BJ (cell line): ENCODE data around the gene OTOGL. TPM values are rescaled to one million over a fixed set of nuclear protein-coding genes. Genes with fewer than 3 reads are reported as not detected.

Source experiments
- CTCF ChIA-PET: fragments of 350-600 bp; formaldehyde crosslinking; extraction: SDS; loops from one replicate; lab custom pipeline; 2021; ENCODE audit warnings: antibody characterized with exemption, inconsistent platforms; lab: Yijun Ruan, JAX
- POLR2A ChIA-PET: fragments of 300-600 bp; sonication (Branson Sonifier 250); formaldehyde crosslinking; extraction: SDS; loops from one replicate; lab custom pipeline; 2021; ENCODE audit warnings: antibody characterized with exemption; lab: Charles Lee
- DNase-seq: peaks from one replicate; pipeline ENCODE4 v3.0.0-alpha.2; 2011; ENCODE audit warnings: low read depth
- H3K27me3 ChIP-seq: 2 replicates; pipeline ENCODE4 v1.6.0; 2011; ENCODE audit warnings: low read length; ENCODE audit not compliant: control insufficient read depth, insufficient read depth
- H3K36me3 ChIP-seq: 2 replicates; pipeline ENCODE4 v1.5.1; 2011; ENCODE audit warnings: low read length; ENCODE audit not compliant: control insufficient read depth, insufficient read depth
- H3K4me3 ChIP-seq: 2 replicates; pipeline ENCODE4 v1.5.1; 2011; ENCODE audit warnings: low read depth, mild to moderate bottlenecking, control low read depth, low read length
- polyA plus RNA-seq: library from polyadenylated mRNA; depleted of rRNA; stranded (reverse); fragments of >200 nt; gene quantifications from 2 replicates; pipeline ENCODE4 v1.2.3, GENCODE V29; 2011
- TF ChIP-seq, protein P1 (sequence below): IDR thresholded peaks from 2 replicates; pipeline ENCODE4 v1.5.1; 2011; ENCODE audit warnings: low read depth, mild to moderate bottlenecking, control low read depth, inconsistent platforms, low read length, moderate library complexity; ENCODE audit not compliant: insufficient read depth

OTOGL gene
- polyA plus RNA-seq, 1 experiment: 0.10 TPM

DNA sequence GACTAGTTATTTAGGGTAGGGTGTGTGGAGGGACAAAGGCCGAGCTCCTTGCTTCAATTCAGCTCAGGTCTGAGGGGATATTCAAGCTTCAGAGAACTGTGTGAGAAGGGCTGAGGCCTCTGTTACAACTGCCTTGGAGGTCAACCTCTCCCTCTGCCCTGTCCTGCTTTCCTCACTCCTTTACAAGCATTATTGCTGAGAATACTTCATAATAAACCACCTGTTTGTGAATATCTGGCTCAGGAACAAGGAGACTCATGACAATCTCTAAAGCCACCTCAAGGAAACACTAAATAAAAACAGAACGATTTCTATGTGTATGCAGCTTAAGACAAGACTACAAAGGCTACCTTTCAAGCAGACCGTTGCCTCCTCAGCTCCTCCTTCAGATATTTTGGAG is 21.7 kb downstream of the OTOGL start:
- CTCF ChIA-PET: no interaction called here
- POLR2A ChIA-PET: no interaction called here
- no peaks in the 10 kb centered on the region for H3K36me3 ChIP-seq

GRCh38 chr12:80121661-80122060 is 22.3 kb downstream of the OTOGL start:
- TF ChIP-seq, protein P1, sequence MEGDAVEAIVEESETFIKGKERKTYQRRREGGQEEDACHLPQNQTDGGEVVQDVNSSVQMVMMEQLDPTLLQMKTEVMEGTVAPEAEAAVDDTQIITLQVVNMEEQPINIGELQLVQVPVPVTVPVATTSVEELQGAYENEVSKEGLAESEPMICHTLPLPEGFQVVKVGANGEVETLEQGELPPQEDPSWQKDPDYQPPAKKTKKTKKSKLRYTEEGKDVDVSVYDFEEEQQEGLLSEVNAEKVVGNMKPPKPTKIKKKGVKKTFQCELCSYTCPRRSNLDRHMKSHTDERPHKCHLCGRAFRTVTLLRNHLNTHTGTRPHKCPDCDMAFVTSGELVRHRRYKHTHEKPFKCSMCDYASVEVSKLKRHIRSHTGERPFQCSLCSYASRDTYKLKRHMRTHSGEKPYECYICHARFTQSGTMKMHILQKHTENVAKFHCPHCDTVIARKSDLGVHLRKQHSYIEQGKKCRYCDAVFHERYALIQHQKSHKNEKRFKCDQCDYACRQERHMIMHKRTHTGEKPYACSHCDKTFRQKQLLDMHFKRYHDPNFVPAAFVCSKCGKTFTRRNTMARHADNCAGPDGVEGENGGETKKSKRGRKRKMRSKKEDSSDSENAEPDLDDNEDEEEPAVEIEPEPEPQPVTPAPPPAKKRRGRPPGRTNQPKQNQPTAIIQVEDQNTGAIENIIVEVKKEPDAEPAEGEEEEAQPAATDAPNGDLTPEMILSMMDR: no peak
- ChIA-PET CTCF (no interaction called here), POLR2A (no interaction called here)
- no peaks in the 10 kb centered on the region for H3K36me3 ChIP-seq
- no peak for DNase-seq
- H3K4me3 ChIP-seq: no peak overlapping the region
- H3K27me3 ChIP-seq: no peaks in the 10 kb centered on the region

More for the DNA sequence above, 21.7 kb downstream of the OTOGL start:
- TF ChIP-seq, protein P1: no peak
- Histone ChIP-seq H3K4me3 (no peak overlapping the region), H3K27me3 (no peaks in the 10 kb centered on the region)
- DNase-seq: no peak

- no peaks in the 10 kb centered on the region for H3K36me3 ChIP-seq
- DNase-seq: no peak
- no peaks in the 10 kb centered on the region for H3K27me3 ChIP-seq
- H3K4me3 ChIP-seq: no peak overlapping the region
- TF ChIP-seq, protein P1: no peak
- ChIA-PET CTCF (no interaction called here), POLR2A (no interaction called here)
Observed at GRCh38 chr12:80129895-80130530, 30.7 kb downstream of the OTOGL start.

DNA sequence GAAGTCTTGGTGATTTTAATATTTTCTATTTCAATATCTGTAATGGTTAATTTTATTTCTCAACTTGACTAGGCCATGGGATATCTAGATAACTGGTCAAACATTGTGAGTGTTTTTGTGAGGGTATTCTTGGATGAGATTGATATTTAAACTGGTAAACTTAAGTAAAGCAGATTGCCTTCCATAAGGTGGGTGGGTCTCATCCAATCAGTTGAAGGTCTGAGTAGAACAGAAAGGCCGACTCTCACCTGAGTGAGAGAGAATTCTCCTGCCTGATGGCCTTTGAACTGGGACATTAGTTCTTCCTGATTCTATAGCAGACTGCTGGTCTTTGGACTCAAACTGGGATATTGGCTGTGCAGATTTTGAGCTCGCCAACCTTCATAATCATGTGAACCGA is 36.3 kb downstream of the OTOGL start:
- POLR2A ChIA-PET: no interaction called here
- no peaks in the 10 kb centered on the region for H3K27me3 ChIP-seq
- TF ChIP-seq, protein P1: no peak
- no peak overlapping the region for H3K4me3 ChIP-seq
- no peak for DNase-seq
- CTCF ChIA-PET: interaction anchor here (1.1 kb wide), 1 partner anchor 51 kb away, joined by 3 read pairs; no protein-coding TSS in a partner anchor
- no peaks in the 10 kb centered on the region for H3K36me3 ChIP-seq

DNA sequence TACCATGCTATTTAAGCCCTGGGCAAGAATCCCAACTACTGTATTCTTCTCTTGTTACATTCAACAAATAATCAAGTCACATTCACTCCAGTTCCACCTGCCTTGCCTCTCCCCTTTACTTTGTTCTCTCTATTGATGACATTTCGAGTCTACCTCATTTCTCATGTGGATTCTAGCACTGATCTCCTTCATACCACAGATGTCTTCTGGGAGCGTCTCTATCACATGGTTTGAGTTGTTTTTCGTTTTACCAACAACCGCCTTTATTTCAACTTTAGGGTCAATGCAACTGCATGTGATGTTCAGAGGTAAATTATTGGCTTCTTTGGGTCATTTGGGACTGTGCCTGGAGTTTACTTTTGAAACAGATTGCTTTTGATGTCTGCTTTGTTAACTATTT is 40.7 kb downstream of the OTOGL start:
- no peak overlapping the region for H3K4me3 ChIP-seq
- ChIA-PET POLR2A (no interaction called here), CTCF (no interaction called here)
- H3K36me3 ChIP-seq: no peaks in the 10 kb centered on the region
- no peak for DNase-seq
- TF ChIP-seq, protein P1: no peak
- H3K27me3 ChIP-seq: no peaks in the 10 kb centered on the region
